GM19043 (cell line): ENCODE measurements around the gene EYA4.

ENCODE experiments used
- ATAC-seq: cut with Tn5 transposase; IDR thresholded peaks from one replicate; pipeline ENCODE4 v1.9.1; 2021; ENCODE audit warnings: low read depth; ENCODE audit not compliant: unreplicated experiment

Gene EYA4

GRCh38 chr6:133341607-133342158 is 100.5 kb downstream of the EYA4 start:
- no peak for ATAC-seq

- ATAC-seq = no peak
Measured at GRCh38 chr6:133343220-133343619, 102.1 kb downstream of the EYA4 start.

DNA sequence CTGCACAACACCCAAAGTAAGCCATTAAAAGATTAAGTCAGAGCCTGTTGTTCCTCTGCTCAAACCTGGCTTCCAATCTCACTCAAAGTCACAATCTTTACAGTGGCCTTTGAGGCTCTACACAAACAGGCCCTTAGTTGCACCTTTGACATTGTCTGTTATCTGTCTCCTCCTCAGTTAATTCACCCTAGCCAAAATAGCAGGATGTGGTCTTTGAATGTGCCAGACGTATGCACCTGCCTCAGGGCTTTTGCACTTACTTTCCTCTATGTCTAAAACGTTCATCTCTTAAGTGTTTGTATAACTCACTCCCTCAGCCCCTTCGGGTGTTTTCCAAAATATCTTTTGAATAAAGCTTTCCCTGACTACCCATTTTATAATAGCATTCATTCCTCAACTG is 107.7 kb downstream of the EYA4 start:
- no peak for ATAC-seq

DNA sequence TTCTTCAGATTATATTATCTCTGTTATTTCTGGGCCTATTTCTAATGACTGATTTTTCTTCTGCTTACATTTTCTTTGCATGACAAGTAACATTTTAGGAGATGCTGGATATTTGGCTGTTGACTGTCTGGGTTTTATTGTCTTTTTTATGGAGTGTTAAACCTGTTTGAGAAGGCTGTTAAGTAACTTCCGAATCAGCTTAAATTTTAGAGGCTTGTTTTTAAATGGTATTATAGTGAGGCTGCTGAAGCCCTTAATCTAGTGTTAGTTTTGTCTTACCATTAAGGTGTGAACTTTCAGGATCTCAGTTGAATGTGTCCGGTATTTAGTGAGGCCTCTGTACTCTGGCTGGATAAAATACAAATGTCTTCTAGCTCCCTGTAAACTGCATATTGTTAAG is 109.8 kb downstream of the EYA4 start:
- no peak for ATAC-seq

DNA sequence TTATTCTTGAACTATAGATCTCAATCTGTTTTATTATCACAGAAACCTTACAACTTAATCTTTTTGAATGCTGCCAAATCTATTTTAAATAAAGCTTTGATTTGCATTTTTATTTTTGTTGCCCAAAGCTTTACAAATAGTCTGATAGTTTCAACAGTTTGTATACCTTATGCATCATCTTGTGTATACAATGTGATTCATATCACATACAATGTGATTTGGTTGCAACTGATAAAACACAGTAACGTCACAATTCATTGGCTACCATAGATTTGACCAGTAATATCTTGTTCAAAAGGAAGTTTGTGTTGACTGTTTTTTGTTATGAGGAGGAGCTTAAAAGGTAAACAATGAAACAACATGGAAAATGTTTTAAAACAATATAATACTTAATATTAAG is 110.9 kb downstream of the EYA4 start:
- no peak for ATAC-seq

DNA sequence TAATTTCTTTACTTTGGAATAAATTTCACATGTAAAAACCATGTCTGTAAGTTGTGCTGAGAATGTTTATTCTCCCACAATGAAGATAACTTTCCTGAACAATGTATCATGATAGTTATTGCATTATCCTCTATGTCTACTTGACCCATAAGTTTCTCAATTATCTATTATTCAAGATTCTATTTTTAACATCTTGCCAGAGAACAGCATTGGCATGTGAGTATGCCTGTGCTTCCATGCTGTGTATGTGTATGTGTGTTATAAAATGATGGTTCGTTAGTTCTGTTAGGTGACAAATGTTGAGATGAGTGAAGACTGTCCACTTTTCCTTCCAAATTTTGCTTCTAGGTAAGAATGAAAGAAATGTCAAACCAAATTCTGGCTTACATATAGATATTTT is 111.9 kb downstream of the EYA4 start:
- no peak for ATAC-seq

DNA sequence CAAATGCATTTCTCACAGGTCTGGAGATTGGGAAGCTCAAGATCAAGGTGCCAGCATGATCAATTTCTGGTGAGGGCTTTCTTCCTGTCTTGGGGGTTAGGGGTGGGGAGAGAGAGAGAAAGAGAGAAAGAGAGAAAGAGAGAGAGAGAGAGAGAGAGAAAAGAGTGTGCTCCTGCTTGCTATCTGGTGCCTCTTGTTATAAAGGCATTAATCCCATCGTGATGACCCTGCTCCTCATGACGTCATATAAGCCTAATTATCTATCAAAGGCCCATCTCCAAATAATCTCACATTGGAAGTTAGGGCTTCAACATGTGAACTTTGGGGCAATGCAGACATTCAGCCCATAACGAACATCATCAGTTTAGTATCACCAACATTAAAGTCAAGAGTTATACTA is 114.8 kb downstream of the EYA4 start:
- no peak for ATAC-seq

GRCh38 chr6:133358574-133359150 is 117.5 kb downstream of the EYA4 start:
- ATAC-seq = no peak

- no peak for ATAC-seq
Measured at GRCh38 chr6:133359256-133359655, 118.1 kb downstream of the EYA4 start.

- no peak for ATAC-seq
Measured at GRCh38 chr6:133359760-133360159, 118.6 kb downstream of the EYA4 start.

- ATAC-seq = no peak
Measured at GRCh38 chr6:133360194-133360593, 119.0 kb downstream of the EYA4 start.

DNA sequence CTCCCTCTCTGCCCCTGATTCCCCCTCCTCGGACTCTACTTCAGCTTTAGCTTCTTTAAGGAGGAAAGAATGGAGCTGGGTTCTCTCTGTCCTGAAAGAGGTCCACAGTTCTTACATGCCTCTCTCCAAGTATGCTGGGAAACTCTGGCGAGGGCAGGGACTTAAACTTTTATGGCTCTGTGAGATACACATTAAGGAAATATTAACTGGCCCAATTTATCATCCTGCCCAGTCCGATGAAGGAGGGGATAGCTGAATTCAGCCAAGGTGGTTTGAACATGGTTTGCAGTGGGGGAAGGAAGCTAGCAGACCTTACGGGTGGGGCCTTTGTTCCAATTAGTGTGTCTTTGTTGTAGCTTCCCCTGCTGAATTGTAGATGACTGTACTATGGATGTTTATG is 121.7 kb downstream of the EYA4 start:
- no peak for ATAC-seq

DNA sequence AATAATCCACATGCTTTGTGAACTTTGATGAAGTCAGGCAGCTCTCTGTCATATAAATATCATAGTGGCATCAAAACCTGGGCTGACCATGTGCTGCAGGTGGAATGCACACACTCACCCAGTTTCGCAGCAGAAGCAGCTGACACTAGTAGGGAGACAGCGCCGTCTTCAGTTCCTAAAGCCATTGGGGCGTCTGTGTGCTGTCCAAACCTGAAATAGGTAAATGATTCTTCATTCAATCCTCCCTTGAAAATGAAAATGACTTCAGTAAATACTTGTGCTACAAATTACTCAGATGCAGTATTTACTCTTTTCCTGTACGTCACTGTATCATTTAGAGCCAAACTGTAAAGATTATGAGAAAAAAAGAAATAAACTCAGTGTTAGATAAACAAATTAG is 127.5 kb downstream of the EYA4 start:
- ATAC-seq = no peak

DNA sequence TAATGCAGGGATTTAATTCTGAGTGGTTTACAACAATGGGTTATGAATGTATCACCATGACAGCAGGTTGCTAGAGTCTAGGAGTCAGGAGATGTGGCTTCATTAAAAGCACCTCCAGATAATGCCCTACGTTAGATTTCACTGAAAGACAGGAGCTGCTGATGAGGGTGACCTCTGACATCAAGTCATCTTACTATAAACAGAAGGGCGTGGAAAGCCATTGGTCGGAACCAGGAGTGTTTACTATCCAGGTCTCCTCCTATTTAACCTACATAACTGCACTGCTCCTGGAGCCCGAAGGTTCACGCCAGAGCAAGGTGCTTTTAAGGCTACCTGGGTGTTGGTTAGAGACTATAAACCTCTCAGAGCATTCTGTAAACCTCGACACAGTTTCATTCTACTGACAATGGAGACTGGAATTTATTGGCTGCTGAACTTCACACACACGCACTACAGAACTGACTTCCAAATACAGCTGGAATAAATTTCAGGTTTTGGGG is 128.7 kb downstream of the EYA4 start:
- ATAC-seq = no peak

DNA sequence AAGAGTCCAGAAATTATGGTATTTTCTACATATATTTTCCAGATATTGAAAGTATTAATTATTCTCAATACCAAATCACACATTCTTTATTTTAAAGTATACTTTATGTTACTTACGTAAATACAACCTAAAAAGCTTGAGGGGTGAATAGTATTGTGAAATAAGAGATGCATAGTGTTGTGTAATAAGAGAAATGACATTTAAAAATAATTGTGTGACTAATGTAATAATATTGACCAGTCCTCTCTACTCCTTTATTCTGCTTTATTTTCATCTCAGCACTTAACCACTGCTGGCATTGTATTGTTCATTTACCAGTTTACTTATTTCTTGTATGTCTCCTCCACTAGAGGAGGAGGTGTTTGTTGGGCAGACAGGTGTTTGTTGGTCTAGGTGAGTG is 135.6 kb downstream of the EYA4 start:
- ATAC-seq = no peak

DNA sequence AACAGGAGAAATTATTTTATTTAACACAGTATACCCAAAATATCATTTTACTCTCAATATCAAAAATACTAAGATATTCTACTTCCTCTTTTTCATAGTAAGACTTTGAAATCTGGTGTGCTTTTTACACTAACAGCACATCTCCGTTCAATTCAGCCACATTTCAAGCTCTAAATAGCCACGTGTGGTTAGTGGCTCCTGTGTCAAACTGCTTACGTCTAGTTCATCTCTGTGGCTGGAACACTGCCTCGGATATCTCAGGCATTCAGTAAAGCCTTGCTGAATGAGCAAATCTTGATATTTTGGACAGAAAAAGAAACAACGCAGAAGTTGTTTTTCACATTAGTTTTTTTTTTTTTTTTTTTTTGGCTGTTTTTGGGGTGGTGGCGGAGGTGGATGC is 136.1 kb downstream of the EYA4 start:
- no peak for ATAC-seq

DNA sequence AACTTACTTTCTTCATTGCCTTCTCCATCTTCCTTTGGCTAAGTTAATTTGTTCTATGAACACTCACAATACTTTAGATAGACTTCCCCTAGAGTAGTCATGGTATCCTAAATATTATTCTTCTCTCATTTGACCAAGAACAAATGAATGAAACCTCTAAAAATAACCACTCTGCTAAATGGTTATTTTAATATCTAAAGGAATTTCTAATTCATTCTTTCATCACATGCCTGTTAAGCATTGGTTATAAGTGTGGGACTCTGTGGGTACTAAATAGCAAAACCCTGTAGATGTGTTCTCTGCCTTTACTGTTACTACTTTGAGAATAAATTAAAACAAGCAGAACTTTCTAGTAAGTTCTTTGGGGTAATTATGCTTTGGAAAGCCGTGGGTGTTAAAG is 138.9 kb downstream of the EYA4 start:
- ATAC-seq = no peak

DNA sequence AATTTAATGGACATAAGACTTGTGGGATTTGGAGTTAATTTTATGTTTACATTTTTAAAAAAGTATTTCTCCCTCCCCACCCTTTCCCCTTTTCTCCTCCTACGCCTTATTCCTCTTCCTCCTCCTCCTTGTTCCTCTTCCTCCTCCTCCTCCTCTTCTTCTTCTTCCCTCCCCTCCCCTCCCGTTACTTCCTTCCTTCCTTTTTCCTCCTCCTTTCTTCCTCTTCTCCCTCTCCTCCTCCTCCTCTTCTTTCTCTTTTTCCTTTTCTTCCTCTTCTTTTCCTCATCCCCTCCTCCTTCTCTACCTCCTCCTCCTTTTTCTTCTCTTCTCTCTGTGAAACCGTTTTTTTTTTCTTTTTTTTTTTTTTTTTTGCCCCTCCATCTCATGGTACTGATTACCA is 139.6 kb downstream of the EYA4 start:
- no peak for ATAC-seq

DNA sequence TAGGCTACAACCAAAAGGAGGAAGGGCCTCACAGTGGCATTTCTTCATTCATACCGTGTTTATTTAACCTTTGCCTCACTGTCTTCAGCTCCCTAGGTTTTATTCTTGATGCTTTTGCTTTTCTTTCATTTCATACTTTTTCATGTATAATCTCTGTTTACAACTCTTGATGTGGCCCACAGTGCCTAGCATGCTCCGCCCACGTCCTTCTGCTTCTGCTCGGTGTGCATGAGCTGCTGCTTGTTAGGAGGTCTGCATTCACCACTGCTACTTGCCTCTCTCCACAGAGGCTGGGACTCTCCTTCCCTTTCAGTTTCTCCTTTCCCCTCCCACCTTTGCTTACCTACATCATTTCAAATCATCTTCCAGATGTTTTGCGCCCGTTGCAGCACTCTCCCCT is 147.6 kb downstream of the EYA4 start:
- no peak for ATAC-seq

DNA sequence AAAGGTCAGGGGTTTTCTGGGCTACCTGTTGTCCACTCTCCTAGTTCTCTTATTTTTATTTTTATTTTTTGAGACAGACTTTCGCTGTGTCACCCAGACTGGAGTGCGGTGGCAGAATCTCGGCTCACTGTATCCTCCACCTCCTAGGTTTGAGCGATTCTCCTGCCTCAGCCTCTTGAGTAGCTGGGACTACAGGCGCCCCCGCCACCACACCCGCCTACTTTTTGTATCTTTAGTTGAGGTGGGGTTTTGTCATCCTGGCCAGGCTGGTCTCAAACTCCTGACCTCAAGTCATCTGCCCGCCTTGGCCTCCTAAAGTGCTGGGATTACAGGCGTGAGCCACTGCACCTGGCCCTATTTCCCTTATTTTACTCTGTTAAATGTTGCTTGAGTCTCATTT is 149.0 kb downstream of the EYA4 start:
- no peak for ATAC-seq

DNA sequence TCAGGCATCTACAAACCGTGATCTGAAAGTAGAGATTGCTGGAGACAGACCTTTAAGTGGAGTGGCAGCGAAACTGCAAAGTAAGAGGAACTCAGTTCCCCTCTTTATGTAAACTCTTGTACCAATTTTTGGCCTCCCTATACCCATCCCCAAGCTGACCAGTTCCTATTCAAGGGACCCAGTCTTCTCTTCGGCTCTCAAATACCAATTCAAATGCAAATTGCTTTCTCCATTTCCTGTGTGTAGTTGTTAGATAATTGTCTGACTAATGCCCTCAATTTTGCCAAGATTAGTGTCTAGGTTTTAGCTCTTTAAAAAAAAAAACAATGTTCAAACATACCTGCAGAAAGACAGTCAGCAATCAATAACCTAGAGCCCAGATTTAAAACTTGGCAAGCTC is 150.9 kb downstream of the EYA4 start:
- no peak for ATAC-seq

- ATAC-seq = no peak
Measured at GRCh38 chr6:133392641-133393040, 151.5 kb downstream of the EYA4 start.

DNA sequence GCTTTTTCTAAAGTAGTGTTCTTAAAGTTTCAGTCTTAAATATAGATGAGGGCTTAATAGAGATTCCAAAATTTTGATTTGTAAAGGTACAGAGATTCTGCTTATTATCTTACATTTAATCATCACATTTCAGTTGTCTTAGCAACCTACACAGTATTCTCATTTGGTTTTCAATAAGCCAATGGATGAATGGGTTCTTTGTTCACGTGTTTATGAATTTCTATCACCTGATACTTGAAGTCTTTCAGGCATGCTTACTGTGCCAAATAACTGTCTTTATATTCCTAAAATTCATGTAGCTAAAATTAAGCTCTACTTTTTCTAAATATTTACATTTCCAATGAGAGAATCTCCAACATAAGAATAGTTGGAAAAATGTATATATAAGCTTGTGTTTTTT is 152.7 kb downstream of the EYA4 start:
- no peak for ATAC-seq
